HG02981 (cell line): Measurements from ENCODE around the gene PRKCB.
"Not testable (repeated sequence)": the region's sequence is repeated elsewhere in the genome, so short reads cannot be mapped to it uniquely, and the experiment has no call there.

ENCODE experiments used
- ATAC-seq: cut with Tn5 transposase; IDR thresholded peaks from one replicate; pipeline ENCODE4 v1.9.1; 2021; ENCODE audit warnings: mild to moderate bottlenecking, moderate library complexity; ENCODE audit not compliant: unreplicated experiment

PRKCB gene

DNA sequence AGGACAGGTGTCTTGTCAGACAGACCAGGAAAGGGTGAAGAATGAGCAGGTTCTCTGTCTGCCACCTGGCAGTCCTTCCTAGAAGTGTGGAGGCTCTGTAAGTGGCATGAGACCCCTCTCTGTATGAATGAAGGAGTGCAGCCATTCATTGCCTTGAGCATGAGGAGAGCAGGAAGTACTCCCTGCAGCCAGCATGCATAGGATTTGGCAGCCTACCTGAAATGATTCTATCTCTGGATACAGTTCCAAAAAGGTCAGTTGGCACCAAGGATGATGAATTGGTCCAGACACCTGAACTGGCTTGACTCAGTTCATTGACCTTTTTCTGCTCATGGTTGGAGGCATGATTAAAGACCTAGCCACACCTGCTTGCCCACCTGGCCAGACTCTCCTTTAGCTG is 163.0 kb downstream of the PRKCB start:
- no peak for ATAC-seq

DNA sequence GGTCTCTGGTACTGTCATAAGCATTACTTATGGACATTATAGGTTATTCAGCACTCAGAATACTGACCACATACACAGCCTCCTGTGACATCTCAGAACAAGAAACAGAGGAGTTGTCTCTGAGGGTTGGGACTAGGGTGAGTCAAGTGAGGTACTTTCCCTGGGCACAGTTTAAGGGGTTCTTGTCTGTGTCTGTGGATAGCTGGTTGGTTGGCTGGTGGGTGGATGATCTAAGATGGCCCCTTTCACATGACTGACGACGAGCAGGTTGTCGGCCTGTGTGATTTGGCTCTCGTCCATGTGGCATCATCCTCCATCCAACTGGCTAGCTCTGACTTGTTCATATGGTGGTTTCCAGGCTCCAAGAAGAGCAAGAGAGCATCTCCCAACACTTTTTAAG is 163.9 kb downstream of the PRKCB start:
- ATAC-seq: peak; percentile 64

DNA sequence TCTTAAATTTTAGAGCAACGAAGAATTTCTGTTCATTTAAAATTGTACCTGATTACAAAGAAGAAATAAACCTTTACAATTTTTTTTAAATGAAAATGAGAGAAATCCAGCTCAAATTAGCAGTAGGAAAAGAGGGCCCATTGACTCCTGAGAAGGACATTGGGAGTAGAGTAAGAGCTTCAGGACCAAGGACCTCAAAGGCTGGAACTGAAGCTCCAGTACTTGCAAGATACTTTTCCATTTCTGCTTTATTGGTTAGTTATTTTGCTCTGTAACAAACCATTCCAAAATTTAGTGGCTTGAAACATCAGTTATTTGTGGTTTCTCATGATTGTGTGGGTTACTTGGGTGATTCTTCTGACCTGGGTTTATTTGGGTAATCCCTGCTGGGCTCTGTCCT is 165.9 kb downstream of the PRKCB start:
- no peak for ATAC-seq

DNA sequence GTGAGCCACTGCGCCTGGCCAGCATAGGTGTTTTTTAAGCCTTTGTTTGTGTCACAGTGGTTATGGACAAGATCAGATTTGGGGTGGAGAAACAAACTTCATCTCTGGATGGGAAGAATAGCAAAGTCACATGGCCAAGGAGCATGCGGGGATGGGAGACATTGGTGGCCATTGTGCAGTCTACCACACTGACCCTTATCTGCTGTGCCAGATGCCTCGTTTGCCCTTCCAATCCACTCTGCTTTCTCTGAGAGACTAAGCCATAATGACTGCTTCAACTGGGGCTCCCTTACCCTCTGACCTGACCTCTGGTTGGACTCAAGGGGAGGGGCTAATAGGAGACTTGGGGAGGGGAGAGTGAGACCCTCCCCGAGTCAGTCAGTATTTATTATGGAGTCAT is 166.8 kb downstream of the PRKCB start:
- ATAC-seq: no peak

DNA sequence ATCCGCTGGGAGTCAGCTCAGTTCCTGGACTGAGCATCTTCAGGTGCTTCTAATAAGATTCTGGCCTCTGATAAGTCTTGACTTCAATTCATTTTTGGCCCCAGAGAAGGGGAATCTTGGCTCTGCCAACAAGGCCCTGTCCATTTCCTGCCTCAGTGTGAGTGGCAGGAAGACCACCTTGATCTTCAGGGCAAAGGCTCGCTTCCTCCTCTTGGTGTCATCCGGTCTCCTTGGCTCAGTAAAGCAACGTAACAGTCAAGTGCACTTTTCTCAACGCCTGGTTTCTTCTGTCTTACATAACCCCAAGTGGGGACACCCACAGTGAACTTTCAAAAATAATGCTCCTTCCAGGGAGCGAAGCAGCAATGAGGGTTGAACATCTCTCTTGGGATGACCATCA is 169.8 kb downstream of the PRKCB start:
- no peak for ATAC-seq

DNA sequence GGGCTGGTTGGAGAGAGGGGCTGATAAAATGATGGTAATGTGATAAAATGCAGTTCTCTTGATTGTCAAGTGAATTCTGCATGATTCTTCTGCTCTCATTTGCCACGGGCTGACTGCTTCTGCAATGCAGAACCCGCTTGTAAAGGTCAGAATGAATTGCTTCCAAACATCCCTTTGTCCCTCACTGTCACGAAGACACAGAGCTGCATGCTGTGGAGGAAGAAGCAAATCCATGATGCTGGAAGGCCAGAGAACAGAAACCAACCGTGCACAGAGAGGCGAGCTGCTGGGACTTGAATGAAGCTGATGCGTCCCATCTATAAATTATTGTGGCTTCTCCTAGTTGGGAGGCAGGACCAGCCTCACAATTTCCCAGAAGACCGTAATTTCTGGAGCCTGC is 171.6 kb downstream of the PRKCB start:
- no peak for ATAC-seq

DNA sequence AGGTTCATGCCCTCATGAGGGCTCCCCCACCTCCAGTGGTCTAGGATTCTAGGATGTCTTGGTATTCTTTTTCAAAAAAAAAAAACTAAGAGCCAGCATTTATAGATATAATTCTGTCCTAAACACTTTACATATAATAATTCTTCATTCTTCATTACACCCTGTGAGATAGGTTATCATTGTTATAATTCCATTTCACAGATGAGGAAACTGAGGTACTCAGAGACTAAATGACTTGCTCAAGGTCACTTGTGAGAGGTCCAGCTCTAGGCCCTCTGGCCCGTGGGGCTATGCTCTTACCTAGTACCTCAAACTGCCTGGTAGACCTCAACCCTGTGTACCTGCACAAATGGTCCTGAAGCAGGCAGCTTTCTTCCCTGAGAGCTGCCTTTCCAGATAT is 172.2 kb downstream of the PRKCB start:
- no peak for ATAC-seq

DNA sequence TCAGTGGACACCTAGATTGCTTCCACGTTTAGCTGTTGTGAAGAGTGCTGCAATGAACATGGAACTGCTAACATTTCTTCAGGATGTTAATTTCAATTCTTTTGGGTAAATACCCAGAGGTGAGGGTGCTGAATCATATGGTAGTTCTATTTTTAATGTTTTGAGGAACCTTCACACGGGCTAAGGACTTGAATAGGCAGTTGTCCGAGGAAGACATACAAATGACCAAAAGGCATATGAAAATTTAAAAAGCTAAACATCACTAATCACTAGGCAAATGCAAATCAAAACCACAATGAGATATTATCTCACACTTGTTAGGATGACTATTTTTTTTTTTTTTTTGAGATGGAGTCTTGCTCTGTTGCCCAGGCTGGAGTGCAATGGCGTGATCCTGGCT is 173.3 kb downstream of the PRKCB start:
- ATAC-seq: no peak

DNA sequence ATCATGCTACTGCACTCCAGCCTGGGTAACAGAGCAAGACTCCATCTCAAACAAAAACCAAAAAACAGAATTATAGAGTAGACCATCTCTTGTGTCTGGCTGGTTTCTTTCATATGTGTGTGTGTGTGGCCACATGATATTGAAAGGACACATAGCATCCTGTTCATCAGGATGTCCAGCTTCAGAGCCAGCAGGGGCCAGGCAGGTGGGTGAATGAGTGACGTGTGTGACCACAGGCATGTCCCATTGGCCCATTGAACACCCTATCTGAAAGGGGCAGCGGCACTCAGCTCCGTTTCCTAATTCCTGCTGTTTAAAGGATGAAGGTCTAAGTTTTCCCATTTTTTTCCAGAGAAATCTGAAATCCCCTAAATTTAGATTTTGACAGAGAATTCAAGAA is 174.2 kb downstream of the PRKCB start:
- no peak for ATAC-seq

DNA sequence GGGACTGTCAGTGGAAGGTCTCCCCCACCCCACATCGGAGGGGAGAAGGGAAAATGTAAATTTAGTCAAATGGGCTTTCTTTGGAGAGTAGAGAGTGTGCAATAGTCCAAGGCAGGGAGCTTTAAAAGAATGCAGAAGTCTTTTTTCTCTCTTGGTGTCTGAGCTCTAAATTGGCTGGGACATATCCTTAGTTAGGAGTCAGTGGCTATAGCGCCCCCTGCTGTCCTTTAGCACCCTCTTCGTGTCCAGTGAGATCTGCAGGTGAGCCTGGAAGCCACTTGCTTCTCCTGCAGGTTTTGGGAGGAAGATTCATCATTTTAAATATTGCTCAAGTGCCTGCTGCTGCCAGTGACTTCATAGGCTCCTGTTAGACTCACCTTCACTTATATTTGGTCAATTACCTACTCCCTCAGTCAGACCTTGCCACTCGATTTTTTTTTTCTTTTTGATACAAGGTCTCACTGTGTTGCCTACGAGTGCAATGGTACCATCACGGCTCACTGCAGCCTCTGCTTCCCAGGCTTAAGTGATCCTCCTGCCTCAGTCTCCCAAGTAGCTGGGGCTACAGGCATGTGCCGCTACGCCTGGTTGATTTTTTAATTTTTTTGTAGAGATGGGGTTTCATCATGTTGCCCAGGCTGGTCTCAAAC is 174.8 kb downstream of the PRKCB start:
- no peak for ATAC-seq

DNA sequence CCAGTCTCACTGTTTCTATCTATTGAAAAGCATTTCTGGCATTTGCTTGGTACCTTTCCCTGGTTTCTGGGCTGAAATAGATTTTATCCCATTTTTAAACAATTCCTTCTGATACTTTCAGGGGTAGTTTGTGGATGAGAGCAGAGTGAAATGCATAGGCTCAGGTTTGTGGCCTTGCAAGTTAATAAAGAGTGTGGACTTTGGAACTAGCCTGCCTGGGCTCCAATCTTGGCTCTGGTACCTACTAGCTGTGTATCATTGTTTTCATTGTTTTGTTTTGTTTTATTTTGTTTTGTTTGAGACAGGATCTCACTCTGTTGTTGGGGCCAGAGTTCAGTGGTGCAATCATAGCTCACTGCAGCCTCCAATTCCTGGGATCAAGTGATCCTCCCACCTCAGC is 175.5 kb downstream of the PRKCB start:
- ATAC-seq: no peak

DNA sequence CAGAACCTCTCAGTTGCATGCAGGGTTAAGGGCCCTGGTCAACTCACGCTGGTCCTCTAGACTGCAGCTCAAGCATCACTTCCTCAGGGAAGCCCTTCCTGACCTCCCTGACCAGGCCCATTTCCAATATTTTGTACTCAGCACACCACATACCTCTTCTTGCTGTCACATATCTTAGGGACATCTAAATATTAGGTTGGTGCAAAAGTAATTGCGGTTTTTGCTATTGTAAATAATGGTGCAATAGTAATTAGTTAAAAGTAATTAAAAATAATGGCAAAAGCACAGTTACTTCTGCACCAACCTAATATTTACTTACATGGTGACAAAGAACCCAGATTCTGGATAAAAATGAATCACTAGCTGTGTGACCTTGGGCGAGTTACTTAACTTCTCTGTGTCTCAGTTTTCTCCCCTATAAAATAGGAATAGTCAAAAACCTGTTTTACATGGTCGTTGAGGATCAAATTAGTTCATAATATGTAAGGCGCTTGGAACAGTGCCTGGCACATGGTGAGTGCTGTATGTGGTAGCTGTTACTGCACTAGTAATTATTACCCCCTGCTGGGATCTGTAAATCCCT is 177.4 kb downstream of the PRKCB start:
- no peak for ATAC-seq

DNA sequence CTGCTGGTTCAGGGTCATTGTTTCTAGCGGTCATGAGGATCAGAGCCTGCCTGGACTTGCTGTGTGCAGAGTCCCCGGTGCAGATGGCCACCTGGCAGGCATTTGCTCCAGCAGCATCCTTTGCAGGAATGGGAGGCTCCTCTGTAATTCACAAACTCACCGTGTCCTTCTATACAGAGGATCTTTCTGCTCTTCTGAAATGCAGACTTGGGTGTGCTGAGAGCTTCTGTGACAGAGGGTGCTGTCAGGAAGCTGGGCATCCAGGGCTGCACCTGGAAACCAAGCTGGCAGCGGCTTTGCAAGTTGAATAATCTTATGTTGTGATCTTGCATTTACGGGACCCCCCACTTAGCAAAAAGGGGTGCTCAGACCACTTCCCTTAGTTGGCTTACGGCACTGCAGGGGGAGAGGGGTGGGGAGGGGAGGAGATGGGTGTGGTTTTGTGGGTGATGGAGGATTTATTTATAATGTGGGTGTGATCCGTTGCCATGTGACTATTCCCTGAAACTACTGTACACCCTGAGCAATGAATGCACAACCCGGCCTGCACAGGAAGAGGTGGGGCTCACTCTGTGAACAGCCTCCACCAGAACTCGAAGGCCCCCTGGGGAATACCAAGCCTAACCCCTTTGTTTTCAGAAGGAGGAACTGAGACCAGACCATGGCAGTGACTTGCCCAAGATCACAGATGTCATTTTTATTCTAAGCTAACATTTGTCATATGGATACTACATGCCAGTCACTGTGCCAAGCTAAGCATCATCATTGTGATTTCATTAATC is 178.3 kb downstream of the PRKCB start:
- peak; percentile 92 for ATAC-seq

DNA sequence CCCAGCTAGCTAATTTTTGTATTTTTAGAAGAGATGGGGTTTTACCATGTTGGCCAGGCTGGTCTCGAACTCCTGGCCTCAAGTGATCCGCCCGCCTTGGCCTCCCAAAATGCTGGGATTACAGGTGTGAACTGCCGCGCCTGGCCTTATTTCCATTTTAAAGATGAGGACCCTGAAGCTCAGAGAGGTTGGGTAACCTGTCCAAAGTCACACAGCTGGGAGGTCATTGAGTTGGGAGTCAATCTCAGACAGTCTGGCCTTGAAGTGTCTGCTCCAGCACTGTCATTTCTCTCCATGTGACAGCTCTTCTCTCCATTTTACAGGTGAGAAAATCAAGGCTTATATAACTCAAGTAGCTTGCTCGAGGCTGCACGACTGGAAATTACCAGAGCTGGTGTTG is 179.2 kb downstream of the PRKCB start:
- ATAC-seq: not testable (repeated sequence)

DNA sequence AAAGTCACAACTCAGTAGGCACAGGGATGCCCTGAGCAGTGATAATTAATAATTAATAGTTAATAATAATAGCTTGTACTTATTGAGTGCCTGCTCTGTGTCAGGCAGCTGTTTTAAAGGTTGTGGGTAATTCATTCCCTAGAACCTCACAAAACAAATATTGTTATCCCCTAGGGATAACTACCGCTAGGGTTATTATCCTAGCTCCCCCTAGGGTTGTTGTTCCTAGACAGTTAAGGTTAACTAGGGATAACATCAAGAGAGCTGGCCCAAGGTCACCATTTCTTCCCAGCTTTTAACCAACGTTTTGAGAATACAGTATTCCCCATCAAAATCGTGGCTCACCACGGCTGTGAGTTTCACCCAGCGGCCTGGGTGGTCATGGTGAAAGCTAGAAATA is 180.1 kb downstream of the PRKCB start:
- no peak for ATAC-seq

DNA sequence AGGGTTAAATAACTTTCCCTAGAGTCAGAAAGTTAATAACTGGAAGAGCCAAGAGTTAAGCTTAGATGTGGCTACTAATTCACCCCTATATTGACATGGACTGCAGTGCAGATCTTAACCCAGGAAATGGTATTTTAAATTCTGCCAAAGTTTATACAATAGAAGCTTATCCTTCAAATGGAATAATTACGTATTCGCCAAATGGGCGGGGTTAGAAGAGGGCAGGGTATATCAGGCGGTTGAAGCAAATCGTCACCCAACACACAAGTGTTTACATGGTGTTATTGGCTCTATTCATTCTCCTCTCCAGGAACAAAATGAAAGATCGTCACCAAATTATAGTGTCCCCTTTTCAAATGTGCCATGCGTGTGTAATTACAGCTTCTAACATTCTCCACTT is 182.7 kb downstream of the PRKCB start:
- ATAC-seq: no peak

DNA sequence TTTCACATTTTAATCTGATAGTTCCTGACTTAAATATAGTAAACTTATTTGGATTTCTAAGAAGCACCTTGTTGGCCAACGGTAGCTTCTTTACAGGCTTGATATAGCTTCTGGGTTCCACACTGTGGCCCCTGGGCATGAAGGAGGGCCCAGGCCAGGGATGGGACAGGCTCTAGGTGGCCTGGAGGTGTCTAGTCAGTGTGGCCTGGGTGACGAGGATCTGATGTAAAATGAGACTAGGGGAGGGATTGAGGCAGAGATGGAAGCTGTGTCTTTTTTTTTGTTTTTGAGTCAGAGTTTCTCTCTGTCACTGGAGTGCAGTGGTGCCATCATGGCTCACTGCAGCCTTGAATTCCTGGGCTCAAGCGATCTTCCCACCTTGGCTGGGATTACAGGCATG is 187.0 kb downstream of the PRKCB start:
- ATAC-seq: no peak

DNA sequence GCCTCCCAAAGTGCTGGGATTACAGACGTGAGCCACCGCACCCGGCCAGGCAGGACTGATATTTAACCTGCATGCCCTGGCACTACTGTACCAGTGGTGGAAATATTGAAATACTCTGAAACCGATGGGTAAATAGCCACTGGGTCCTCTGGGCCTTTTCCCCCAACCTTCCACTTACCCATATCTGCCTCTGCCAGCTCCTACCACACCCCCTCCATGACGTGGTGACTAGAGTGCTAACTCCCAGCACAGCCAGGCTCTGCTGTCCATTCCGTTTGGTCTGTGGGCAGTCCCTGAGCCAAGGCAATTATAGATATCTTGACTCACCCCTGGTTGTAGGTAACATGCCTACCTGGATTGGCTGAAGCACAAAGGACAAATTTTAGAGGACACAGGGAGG is 187.8 kb downstream of the PRKCB start:
- ATAC-seq: no peak

DNA sequence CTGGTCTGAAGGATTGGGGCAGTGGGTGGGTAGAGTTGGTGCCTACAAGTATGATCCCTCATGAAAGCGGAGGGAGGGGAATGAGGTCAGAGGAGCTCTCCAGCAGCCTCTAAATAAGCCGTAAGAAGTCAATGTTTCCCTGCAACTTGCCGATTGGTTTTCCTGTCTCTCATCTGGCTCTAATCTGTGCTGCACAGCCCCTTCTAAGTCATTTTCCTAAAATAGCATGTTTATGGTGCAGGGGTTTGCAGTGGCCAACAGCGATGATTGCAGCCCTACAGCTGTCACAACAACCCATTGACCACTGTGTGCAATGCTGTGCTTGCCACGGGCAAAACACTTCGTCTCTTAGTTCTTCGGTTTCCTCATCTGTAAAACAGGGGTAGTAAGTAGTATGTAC is 189.2 kb downstream of the PRKCB start:
- ATAC-seq: no peak

DNA sequence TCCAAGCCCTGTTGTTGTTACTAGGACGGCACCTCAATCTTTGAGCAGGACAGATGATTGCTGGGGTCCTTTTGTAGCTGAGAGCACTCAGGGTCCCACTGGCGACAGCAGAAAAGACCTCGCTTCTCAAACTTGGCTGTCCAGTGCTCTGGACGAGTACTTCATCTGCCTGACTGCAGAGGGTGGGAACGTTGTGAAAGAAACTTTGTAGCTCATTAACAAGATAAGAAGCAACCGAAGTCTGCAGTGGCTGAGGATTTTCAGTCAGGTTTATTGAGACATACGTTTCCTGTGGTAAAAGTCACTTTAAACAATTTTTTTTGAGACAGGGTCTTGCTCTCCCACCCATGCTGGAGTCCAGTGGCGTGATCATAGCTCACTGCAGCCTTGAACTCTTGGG is 191.7 kb downstream of the PRKCB start:
- no peak for ATAC-seq

DNA sequence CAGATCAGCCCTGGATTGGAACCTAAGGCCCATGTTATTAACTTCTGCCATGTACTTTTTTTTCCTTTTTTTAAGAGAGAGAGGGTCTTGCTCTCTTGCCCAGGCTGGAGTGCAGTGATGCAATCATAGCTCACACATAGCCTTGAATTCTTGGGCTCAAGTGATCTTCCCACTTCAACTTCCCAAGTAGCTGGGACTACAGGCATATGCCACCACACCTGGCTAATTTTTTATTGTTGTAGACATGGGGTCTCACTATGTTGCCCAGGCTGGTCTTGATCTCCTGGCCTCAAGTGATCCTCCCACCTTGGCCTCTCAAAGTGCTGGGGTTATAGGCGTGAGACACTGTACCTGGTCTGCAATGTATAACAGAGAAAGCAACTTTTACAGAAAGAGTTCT is 194.1 kb downstream of the PRKCB start:
- not testable (repeated sequence) for ATAC-seq

DNA sequence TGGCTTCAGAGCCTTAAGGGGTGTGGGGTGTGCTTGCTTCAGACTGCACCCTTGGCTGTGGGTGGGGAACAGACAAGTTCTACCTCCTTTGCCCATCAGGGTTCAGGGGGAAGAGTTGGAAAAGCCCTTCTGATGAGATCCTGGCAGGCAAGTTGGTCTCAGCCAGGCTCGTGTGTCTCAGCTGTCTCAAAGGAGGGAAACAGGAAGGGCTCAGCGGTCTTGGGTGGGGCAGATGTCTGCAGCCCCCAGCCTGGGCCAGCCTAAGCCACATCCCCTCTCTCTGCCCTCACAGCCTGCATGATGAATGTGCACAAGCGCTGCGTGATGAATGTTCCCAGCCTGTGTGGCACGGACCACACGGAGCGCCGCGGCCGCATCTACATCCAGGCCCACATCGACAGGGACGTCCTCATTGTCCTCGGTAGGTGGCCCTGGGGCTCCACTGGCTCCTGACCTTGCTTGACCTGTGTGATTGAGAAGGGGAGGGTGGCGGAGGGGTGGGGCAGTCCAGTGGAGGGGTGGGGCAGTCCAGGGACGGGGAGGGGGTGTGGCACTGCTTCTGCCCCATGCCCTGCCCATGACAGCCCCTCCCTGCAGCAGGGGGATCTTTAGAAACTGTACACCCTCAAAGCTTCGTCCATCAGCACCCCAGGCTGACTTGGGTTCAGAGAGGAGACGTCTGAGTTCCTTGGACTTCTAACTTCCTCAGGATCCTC is 199.5 kb downstream of the PRKCB start:
- ATAC-seq: no peak
